ENCODE results near the gene ELK3.

DNA sequence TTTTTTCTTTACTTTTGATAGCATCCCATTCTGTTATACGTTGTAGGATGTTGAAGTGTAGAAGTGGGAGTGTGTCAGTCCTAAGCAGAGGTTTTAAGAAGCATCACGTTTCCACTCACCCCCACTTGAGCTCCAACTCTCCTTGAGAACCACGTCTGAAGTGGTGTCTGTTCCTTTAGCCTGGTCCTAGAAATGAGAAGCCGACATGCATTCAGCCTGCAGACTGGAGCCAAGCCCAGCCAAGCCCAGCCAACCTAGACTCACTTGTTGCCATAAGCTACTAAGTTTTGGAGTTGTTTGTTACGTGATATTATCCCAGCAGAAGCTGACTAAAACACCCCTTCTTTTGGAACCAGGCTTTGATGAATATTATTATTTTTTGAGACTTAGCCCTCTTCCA, 4.4 kb upstream of the ELK3 start:
- no peak for TF ChIP-seq ZBTB48 (tag by site-specific recombination; IDR thresholded peaks at IDR 0.05)
- no peak for TF ChIP-seq ZBTB1 (tag by site-specific recombination; IDR thresholded peaks at IDR 0.05)
- TF ChIP-seq ZNF184 (tag by site-specific recombination; IDR thresholded peaks at IDR 0.05): no peak
- no peak for TF ChIP-seq ZNF530 (tag by site-specific recombination; IDR thresholded peaks at IDR 0.05; ENCODE audit: low read depth)
- no peak for TF ChIP-seq BCL11A (tag by site-specific recombination; IDR thresholded peaks at IDR 0.05; ENCODE audit: low read depth)
- TF ChIP-seq ZNF416 (tag by site-specific recombination; IDR thresholded peaks at IDR 0.05): no peak
- no peak for TF ChIP-seq ZFHX2 (tag by site-specific recombination; conservative IDR thresholded peaks at IDR 0.05)
- TF ChIP-seq MZF1 (tag by site-specific recombination; IDR thresholded peaks at IDR 0.05; ENCODE audit: borderline replicate concordance): no peak
- TF ChIP-seq ZNF777 (tag by site-specific recombination; IDR thresholded peaks at IDR 0.05; ENCODE audit: borderline replicate concordance): no peak

Measured in HEK293 (cell line).